Liver (tissue), 3 donors: ENCODE results near the gene USP17L10.
"Not testable (repeated sequence)": the region's sequence is repeated elsewhere in the genome, so short reads cannot be mapped to it uniquely, and the experiment has no call there.

Experiments used
- TAF1 ChIP-seq: conservative IDR thresholded peaks from 2 replicates; pipeline ENCODE4 v1.6.1; 2016; ENCODE audit warnings: antibody characterized with exemption, mild to moderate bottlenecking
- YY1 ChIP-seq: IDR thresholded peaks from 2 replicates; pipeline ENCODE4 v1.6.1; 2016; ENCODE audit warnings: antibody characterized with exemption, mild to moderate bottlenecking
- TF ChIP-seq, protein P1 (sequence below): fragments of 150-350 bp; IDR thresholded peaks from 2 replicates; pipeline ENCODE4 v1.5.1; 2017; ENCODE audit warnings: improper control_type of control experiment, low read depth, low read length; ENCODE audit not compliant: missing input control
- TF ChIP-seq, protein P2 (sequence below): IDR thresholded peaks from 2 replicates; pipeline ENCODE4 v1.6.1; 2016; ENCODE audit warnings: antibody characterized with exemption
- donor health status: healthy.
- donor health status: healthy.

DNA sequence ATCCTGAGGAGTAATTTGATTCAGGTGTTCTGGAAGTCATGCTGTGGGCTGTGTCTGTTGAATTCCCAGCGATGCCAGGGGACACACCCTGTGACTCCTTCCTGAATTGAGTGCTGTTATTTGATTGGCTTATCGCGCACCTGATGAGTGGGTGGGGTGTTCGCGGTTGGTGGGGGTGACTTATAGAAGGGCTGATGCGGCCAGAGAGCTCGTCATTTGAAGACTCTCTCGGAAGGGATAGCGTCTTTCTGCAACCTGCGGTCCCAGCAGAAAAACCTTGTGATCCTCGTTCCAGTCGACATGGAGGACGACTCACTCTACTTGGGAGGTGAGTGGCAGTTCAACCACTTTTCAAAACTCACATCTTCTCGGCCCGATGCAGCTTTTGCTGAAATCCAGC is 47.4 kb downstream of the USP17L10 start, which contains the start of gene USP17L20:
- TF ChIP-seq, protein P1, sequence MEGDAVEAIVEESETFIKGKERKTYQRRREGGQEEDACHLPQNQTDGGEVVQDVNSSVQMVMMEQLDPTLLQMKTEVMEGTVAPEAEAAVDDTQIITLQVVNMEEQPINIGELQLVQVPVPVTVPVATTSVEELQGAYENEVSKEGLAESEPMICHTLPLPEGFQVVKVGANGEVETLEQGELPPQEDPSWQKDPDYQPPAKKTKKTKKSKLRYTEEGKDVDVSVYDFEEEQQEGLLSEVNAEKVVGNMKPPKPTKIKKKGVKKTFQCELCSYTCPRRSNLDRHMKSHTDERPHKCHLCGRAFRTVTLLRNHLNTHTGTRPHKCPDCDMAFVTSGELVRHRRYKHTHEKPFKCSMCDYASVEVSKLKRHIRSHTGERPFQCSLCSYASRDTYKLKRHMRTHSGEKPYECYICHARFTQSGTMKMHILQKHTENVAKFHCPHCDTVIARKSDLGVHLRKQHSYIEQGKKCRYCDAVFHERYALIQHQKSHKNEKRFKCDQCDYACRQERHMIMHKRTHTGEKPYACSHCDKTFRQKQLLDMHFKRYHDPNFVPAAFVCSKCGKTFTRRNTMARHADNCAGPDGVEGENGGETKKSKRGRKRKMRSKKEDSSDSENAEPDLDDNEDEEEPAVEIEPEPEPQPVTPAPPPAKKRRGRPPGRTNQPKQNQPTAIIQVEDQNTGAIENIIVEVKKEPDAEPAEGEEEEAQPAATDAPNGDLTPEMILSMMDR, result not testable (repeated sequence)
- TF ChIP-seq TAF1, YY1: not testable (repeated sequence)
- TF ChIP-seq, protein P2, sequence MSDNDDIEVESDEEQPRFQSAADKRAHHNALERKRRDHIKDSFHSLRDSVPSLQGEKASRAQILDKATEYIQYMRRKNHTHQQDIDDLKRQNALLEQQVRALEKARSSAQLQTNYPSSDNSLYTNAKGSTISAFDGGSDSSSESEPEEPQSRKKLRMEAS, result not testable (repeated sequence)
